ENCODE results near the gene HSF2.

Gene HSF2

GRCh38 chr6:122365775-122366403 is 33.6 kb upstream of the HSF2 start:
- no peak for DNase-seq (ENCODE audit: low spot score)
- in situ Hi-C loops (cut with MboI; ENCODE audit: low pct_unique_long_range_greater_than_20kb, low sequenced_read_pairs, unreplicated experiment): no loop called here
- TF ChIP-seq CTCF (IDR thresholded peaks at IDR 0.05; ENCODE audit: extremely low read depth, insufficient read depth, missing control alignments): no peak

GRCh38 chr6:122367171-122367570 is 32.3 kb upstream of the HSF2 start:
- in situ Hi-C loops (cut with MboI; ENCODE audit: low pct_unique_long_range_greater_than_20kb, low sequenced_read_pairs, unreplicated experiment): no loop called here
- DNase-seq (ENCODE audit: low spot score): no peak
- no peak for TF ChIP-seq CTCF (IDR thresholded peaks at IDR 0.05; ENCODE audit: extremely low read depth, insufficient read depth, missing control alignments)

DNA sequence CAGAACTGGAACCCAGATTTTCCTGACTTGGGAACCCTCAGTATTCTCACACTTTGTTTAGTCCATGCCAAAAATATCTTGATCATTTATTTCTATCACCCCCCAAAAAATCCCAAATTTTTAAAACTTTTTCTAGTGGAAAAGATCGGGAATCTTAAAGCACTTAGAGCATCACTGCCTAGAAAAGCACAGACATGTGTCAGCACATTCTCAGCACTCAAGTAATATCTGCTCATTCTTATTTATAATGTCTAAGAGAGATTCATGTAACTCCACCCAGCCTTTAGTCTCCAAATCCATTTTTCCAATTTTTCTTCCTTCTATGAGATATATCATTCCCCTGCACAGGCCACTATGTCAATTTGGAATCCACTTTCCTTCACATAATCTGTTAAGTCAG is 29.9 kb upstream of the HSF2 start:
- no peak for TF ChIP-seq CTCF (IDR thresholded peaks at IDR 0.05; ENCODE audit: extremely low read depth, insufficient read depth, missing control alignments)
- in situ Hi-C loops (cut with MboI; ENCODE audit: low pct_unique_long_range_greater_than_20kb, low sequenced_read_pairs, unreplicated experiment): no loop called here
- no peak for DNase-seq (ENCODE audit: low spot score)

DNA sequence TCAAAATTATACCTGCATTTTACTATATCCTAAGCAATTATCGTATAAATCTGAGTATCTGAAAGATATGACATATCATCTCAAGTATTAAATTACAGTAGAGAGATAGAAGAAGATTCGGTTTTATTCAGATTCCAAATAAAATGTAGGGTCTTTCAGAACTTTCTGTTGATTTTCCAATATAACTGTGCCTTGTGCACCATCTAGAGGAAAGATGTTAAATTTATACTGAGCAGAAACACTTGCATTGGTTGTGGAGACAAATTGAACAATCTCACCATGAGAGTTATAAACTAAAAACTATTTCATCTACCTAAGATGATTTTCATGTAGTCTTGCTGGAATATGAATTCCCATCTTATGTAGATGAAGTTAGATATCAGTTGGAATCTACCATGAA is 26.8 kb upstream of the HSF2 start:
- no peak for DNase-seq (ENCODE audit: low spot score)
- no peak for TF ChIP-seq CTCF (IDR thresholded peaks at IDR 0.05; ENCODE audit: extremely low read depth, insufficient read depth, missing control alignments)
- in situ Hi-C loops (cut with MboI; ENCODE audit: low pct_unique_long_range_greater_than_20kb, low sequenced_read_pairs, unreplicated experiment): no loop called here

GRCh38 chr6:122374307-122374706 is 25.1 kb upstream of the HSF2 start:
- TF ChIP-seq CTCF (IDR thresholded peaks at IDR 0.05; ENCODE audit: extremely low read depth, insufficient read depth, missing control alignments): no peak
- DNase-seq (ENCODE audit: low spot score): no peak
- in situ Hi-C loops (cut with MboI; ENCODE audit: low pct_unique_long_range_greater_than_20kb, low sequenced_read_pairs, unreplicated experiment): no loop called here

DNA sequence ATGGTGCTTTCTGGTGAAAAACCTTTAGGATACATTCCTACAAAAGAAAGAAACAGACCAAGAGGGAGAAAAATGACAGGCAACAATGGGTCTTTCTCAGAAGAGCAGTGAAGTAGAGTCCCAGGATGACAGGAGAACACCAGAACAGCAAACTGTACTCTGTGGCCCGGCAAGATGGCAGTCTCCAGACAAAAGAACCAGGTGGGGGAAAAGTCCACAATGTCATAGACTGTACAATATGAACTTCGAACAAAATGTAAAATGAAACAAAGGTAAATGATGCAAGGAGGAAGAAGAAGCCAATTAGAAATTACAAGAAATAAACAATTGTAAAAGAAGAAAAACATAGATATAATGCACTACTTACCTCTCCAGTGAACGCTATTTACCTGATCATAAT is 23.2 kb upstream of the HSF2 start:
- in situ Hi-C loops (cut with MboI; ENCODE audit: low pct_unique_long_range_greater_than_20kb, low sequenced_read_pairs, unreplicated experiment): no loop called here
- TF ChIP-seq CTCF (IDR thresholded peaks at IDR 0.05; ENCODE audit: extremely low read depth, insufficient read depth, missing control alignments): no peak
- DNase-seq (ENCODE audit: low spot score): no peak

Measured in GM13977 (cell line).